Adipocyte (in vitro differentiated cells): ENCODE results near the gene KCNAB1.
A peak's percentile ranks its signal among the peaks of the same experiment; 100 is the strongest.

ENCODE experiments used
- DNase-seq: peaks from one replicate; pipeline ENCODE4 v3.0.0-alpha.2; 2015; ENCODE audit warnings: low read depth
- H3K27me3 ChIP-seq: replicated peaks from 2 replicates; pipeline ENCODE4 v1.7.0; 2013; ENCODE audit warnings: mild to moderate bottlenecking, low read length, moderate library complexity; ENCODE audit not compliant: control insufficient read depth, insufficient read depth
- H3K36me3 ChIP-seq: 2 replicates; pipeline ENCODE4 v1.7.0; 2013; ENCODE audit warnings: low read length, mild to moderate bottlenecking, moderate library complexity; ENCODE audit not compliant: control insufficient read depth, insufficient read depth, severe bottlenecking
- H3K4me1 ChIP-seq: 2 replicates; pipeline ENCODE4 v1.7.0; 2013; ENCODE audit warnings: mild to moderate bottlenecking, low read length, moderate library complexity; ENCODE audit not compliant: control insufficient read depth, insufficient read depth
- H3K4me3 ChIP-seq: 2 replicates; pipeline ENCODE4 v1.7.0; 2013; ENCODE audit warnings: mild to moderate bottlenecking, low read length, moderate library complexity
- H3K9ac ChIP-seq: 2 replicates; pipeline ENCODE4 v1.7.0; 2013; ENCODE audit warnings: mild to moderate bottlenecking, low read length, moderate library complexity
- H3K9me3 ChIP-seq: 2 replicates; pipeline ENCODE4 v1.7.0; 2013; ENCODE audit warnings: mild to moderate bottlenecking, low read length, moderate library complexity; ENCODE audit not compliant: control insufficient read depth

Gene KCNAB1

GRCh38 chr3:156586905-156587759, 466.8 kb downstream of the KCNAB1 start:
- no peaks in the 10 kb centered on the region for H3K9me3 ChIP-seq
- H3K4me3 ChIP-seq: no peak overlapping the region
- DNase-seq: no peak
- H3K4me1 ChIP-seq: peaks cover 12% of the 10 kb centered on the region
- H3K9ac ChIP-seq: peak overlapping the region; percentile 14
- no peaks in the 10 kb centered on the region for H3K36me3 ChIP-seq
- H3K27me3 ChIP-seq: no peaks in the 10 kb centered on the region

GRCh38 chr3:156587760-156588069, 467.3 kb downstream of the KCNAB1 start:
- no peak overlapping the region for H3K9ac ChIP-seq
- no peak overlapping the region for H3K4me3 ChIP-seq
- no peaks in the 10 kb centered on the region for H3K9me3 ChIP-seq
- no peak for DNase-seq
- no peaks in the 10 kb centered on the region for H3K36me3 ChIP-seq
- no peaks in the 10 kb centered on the region for H3K27me3 ChIP-seq
- H3K4me1 ChIP-seq: peaks cover 12% of the 10 kb centered on the region
